NOMO-1 treated with dmso at 0.1 percent for 144 hours (cell line): Measurements from ENCODE around the gene PBX1.

Experiments used
- DNase-seq: peaks from one replicate; lab custom pipeline; 2025; ENCODE audit not compliant: unreplicated experiment; lab: John Stamatoyannopoulos, UW

The PBX1 gene

DNA sequence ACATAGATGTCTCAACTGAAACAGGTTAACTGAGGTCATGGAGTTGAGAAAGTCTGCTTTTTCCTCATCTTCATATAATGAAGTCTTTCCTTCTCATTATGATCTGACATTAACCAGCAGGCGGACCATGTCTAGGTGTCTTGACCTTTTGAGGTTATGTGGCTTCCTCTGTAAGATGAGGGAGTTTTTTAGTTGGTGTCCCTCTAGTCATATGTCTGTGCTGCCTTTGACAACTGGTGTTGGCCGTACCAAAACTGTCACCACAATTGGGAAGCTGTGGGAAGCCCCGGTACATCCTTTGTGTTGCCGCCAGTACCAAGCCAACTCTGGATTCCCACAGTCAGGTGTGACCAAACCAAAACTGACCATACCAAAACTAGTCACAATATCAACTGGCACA is 105.1 kb downstream of the PBX1 start:
- no peak for DNase-seq

GRCh38 chr1:164667001-164667400 is 108.0 kb downstream of the PBX1 start:
- DNase-seq, result no peak

DNA sequence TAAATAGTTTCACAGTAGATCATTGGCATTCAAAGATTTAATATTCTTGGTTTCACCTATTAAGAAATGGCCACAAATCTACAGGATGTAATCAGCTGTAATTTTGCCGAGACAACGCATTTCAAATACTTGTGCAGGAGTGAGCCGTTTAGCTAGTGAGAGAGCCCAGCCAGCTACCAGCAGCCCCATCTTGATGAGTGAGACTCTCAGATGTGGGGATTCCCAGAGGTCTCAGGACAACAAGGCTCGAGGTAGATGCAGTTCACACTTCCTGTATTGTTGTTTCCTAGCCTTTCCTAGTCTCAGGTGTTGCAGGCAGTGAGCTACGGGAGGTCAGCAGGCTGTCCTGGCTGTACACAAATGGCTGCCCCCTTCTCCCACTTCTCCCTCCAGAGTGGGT is 108.6 kb downstream of the PBX1 start:
- DNase-seq, result no peak

GRCh38 chr1:164668491-164669400 is 109.8 kb downstream of the PBX1 start:
- no peak for DNase-seq

GRCh38 chr1:164670026-164670425 is 111.0 kb downstream of the PBX1 start:
- no peak for DNase-seq

- DNase-seq, result no peak
Measured at GRCh38 chr1:164670786-164671185, 111.8 kb downstream of the PBX1 start.

- DNase-seq, result no peak
Measured at GRCh38 chr1:164671323-164671965, 112.5 kb downstream of the PBX1 start.

DNA sequence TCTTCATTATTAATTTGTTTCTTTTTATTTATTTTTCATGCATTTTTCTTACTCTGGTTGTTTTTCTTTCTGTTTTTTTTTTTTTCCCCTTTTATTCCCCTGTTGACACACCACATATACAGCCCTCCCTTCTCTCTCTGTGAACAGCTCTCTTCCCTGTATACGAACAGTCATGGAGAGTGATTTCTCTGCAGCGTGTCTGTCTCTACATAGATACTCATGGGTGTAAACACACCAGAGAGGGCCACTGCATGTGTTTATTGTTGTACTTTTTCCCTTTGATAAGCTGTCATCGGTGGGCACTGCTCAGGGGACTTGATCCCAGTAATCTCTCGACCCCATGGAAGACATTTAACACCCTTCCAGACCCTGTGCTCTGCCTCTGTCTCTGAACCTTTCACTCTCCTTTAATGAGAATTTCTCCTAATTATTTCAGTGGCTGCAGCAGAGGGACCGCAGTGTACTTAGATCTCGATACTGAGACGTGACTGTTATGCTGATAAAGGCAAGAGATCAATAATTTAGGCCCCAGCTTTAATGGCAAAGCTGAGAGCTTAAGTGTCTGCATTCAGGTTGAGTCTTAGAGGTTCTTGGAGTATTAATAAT is 113.1 kb downstream of the PBX1 start:
- DNase-seq, result no peak

- no peak for DNase-seq
Measured at GRCh38 chr1:164672588-164672987, 113.6 kb downstream of the PBX1 start.

GRCh38 chr1:164673584-164674214 is 114.7 kb downstream of the PBX1 start:
- no peak for DNase-seq

DNA sequence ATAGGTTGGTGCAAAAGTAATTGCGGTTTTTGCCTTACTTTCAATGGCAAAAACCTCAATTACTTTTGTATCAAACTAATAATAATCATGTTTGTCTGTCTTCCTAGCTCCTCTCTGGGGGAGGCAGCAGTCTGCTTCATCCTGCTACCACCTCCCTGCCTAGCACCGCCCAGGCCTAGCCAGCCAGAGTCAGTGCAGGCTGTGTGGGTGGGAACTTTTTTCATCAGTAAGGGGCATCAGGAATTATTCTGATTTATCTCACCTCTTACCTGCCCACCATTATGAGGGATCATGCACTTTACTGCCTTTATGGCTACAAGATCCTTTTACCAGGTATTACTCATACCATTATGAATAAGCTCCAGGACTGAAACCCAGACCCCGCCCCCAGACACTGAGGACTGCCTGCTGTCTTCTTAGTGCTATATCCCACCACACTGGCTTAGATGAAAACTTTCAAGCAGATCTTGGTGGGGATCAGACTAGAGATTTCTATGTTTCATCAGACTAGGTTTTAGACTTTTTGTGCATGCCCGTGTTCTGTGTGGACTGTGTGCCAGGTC is 116.4 kb downstream of the PBX1 start:
- no peak for DNase-seq

DNA sequence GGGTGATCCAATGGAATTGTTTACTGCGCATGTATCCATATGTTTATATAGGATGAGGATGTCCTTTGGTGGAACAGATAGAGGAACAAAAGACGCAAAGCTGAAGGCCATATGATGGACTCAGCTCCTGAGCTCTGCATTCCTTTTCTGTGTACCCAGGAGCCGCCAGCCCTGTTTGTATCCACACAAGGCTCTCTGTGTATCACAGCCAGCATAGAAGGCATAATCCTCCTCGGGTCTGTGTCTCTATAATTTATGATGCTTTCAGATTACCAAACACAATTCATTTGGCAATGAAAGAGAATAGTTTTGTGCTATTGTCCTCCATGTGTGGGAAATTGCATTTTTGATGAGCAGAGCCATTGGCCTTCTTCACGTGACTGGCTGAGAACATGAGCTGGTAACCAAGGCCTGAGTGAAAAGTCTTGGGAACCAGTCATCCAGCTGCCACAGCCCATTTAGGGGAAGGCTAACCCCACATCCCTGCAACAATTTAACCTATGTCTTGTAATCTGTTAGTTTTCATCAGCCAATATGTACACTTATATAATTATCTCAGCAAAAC is 119.2 kb downstream of the PBX1 start:
- no peak for DNase-seq

DNA sequence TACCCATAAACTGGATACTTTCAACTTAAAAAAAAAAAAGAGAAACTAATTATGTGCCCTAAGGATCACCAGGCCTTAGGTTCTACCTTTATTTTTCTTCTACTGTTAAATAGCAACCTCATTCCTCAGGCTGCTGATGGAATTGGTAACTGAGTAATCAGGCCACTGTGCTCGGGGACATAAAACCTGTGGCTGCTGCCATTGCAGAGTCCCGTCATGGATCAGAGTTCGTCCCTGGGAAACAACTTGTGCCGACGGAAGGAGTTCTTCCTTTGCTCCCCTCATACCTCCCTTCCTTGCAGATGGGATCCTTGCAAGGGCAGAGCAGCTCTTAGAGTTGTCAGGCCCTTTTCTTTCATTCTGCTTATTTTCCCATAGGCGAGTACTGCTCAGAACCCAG is 123.6 kb downstream of the PBX1 start:
- DNase-seq, result no peak

DNA sequence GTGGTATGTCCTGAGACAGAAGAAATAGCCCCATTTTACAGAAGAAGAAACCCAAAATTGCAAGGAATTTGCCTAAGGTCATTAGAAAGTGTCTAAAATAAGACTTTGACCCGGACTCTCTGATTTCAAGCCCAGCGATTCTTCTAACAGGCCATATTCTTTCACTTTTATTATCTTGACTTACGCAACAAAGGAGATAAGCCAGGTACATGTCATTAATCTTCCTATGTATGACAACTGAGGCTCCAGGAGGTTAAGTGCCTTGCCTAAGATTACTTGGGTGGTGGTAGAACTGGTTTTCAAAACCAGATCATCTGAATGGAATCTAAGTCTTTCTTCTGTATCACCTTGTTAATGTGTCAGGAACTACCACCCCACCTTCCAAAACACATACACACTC is 124.3 kb downstream of the PBX1 start:
- DNase-seq, result no peak

- DNase-seq, result no peak
Measured at GRCh38 chr1:164685266-164686035, 126.5 kb downstream of the PBX1 start.

GRCh38 chr1:164687777-164688176 is 128.8 kb downstream of the PBX1 start:
- DNase-seq, result no peak

DNA sequence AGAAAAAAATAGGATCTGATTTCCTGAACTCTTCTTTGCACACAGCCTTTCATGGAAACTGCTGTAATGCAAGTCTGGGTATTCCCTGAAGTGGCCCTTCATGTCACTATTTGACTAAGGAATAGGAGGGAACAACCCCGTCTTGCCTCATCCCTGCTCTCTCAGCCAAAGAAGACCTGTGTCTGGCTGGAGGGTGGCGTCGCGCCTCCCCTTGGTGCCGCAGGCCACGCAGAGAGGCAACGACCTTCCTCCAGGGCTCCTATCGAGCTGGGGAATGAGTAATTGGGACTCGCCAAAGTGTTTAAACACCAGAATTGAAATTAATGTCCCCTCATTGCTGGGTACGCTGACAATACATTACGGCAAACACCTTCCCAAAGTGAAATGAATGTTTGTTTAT is 129.8 kb downstream of the PBX1 start:
- no peak for DNase-seq

- DNase-seq, result no peak
Measured at GRCh38 chr1:164689672-164690511, 130.9 kb downstream of the PBX1 start.

DNA sequence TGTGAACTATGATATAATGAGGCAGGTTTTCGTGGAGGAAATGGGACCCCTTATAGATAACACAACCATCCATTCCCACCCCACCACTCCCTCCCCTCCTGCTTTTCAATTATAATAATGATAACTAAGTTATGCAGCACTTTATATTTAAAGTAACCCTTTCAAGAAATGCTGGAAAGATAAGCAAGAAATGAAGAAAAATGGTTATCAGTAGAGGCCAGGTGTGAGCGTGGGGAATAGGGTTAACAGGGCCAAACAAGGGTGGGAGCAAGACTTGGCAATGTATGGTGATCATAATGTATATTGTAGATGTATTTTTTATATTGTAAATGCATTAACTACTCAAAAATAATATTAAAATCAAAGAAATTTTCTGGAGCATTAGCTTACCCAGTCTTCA is 133.4 kb downstream of the PBX1 start:
- DNase-seq, result no peak
